ENCODE data around the gene CAPN5. TPM values are rescaled to one million over a fixed set of nuclear protein-coding genes. Genes with fewer than 3 reads are reported as not detected.

The CAPN5 gene
- total and polyA plus RNA-seq, 2 of the 8 experiments (the other 6 are each of a cell fraction or from before 2014, with no cell fraction given), result 21.5 to 22.4 TPM

- 91% methylated on average over 6 of the region's 6 CpGs; no CpG with 5 or more reads in 1 of the 2 experiments for WGBS, 2 experiments (ENCODE audit: extremely low coverage in 1 of 2, insufficient coverage in 1 of 2, insufficient read length in 1 of 2, insufficient replicate concordance in 2 of 2, low coverage in 1 of 2, low lambda C conversion rate in 2 of 2, missing lambda C conversion rate in 1 of 2)
These were observed 18.9 kb downstream of the CAPN5 start for GRCh38 chr11:77085652-77086051.

More at GRCh38 chr11:77085652-77086051, 18.9 kb downstream of the CAPN5 start:
- Histone ChIP-seq H3K4me2 (ENCODE audit: insufficient read depth in 1 of 2, low read depth in 2 of 2, low read length in 2 of 2) (no peak overlapping the region), H3K79me1 (ENCODE audit: low read depth, low read length) (no peaks in the 10 kb centered on the region), H2AFZ (ENCODE audit: low read length) (no peak overlapping the region), H2BK12ac (ENCODE audit: low read depth, low read length) (no peak overlapping the region), H3K27me3 (replicated peaks in 1 of 4; ENCODE audit: control insufficient read depth in 3 of 4, extremely low read depth in 1 of 4, insufficient read depth in 3 of 4, low read length in 3 of 4) (no peaks in the 10 kb centered on the region), H3K79me2 (ENCODE audit: control insufficient read depth in 1 of 2, insufficient read depth in 2 of 2, low read length in 2 of 2) (no peaks in the 10 kb centered on the region), H2BK20ac (ENCODE audit: low read length) (no peak overlapping the region), H3K4me3 (ENCODE audit: extremely low read depth in 1 of 4, insufficient read depth in 2 of 4, low read depth in 3 of 4, low read length in 4 of 4) (no peak overlapping the region), H4K5ac (ENCODE audit: insufficient read length, low read depth, low read length) (no peak overlapping the region), H4K8ac (ENCODE audit: extremely low read depth, insufficient read depth, low read length) (0 out of 2 replicates have a peak overlapping the region, but pooled peaks have one; percentile 1), H2BK120ac (replicated peaks; ENCODE audit: low read depth, low read length) (no peak overlapping the region), H3K4ac (replicated peaks; ENCODE audit: insufficient read length, low read depth, low read length) (no peak overlapping the region), H3K23me2 (ENCODE audit: low read depth, low read length) (no peaks in the 10 kb centered on the region), H3K56ac (replicated peaks; ENCODE audit: insufficient read length, low read depth, low read length) (no peak overlapping the region), H3K18ac (ENCODE audit: extremely low read depth, low read length) (no peak overlapping the region), H3K14ac (ENCODE audit: insufficient read length) (no peak overlapping the region), H3K36me3 (ENCODE audit: control insufficient read depth in 2 of 4, insufficient read depth in 4 of 4, low read length in 3 of 4) (no peaks in the 10 kb centered on the region), H3K23ac (ENCODE audit: insufficient read length) (no peak overlapping the region), H3K9ac (replicated peaks in 1 of 4; ENCODE audit: extremely low read depth in 1 of 4, low read depth in 3 of 4, low read length in 3 of 4) (no peak overlapping the region), H3K9me3 (ENCODE audit: insufficient read depth in 2 of 2, low read depth in 1 of 2, low read length in 1 of 2) (no peaks in the 10 kb centered on the region), H3K27ac (ENCODE audit: low read depth, low read length) (no peak overlapping the region), H2BK15ac (ENCODE audit: low read length) (no peak overlapping the region), H2AK5ac (ENCODE audit: low read depth, low read length) (no peak overlapping the region), H4K20me1 (replicated peaks in 1 of 2; ENCODE audit: control insufficient read depth in 1 of 2, insufficient read depth in 2 of 2, low read length in 2 of 2) (peaks cover 0 to 5% of the 10 kb centered on the region in 2 experiments), H2BK5ac (ENCODE audit: low read depth, low read length) (no peak overlapping the region), H4K91ac (replicated peaks; ENCODE audit: insufficient read length, low read length) (no peak overlapping the region), H3K4me1 (replicated peaks in 1 of 4; ENCODE audit: control insufficient read depth in 3 of 4, insufficient read depth in 4 of 4, low read length in 3 of 4) (peaks cover 0 to 4% (median 0%) of the 10 kb centered on the region in 4 experiments; a peak in 2 of 7 replicates)
- ChIA-PET POLR2A (ENCODE audit: partially characterized antibody) (interaction anchor here (2.5 kb wide), 1 partner anchor 12 kb away, joined by 7 read pairs; no protein-coding TSS in a partner anchor), CTCF (ENCODE audit: partially characterized antibody) (interaction anchor here (0.5 to 1.3 kb wide), 4 partner anchors 22 to 838 kb away, joined by 3 to 4 read pairs (median 4); no protein-coding TSS in a partner anchor)
- DNase-seq (ENCODE audit: low read depth in 1 of 2, low spot score in 2 of 2), result no peak
- FAIRE-seq, result no peak
- TF ChIP-seq SAP30 (IDR thresholded peaks at IDR 0.05; ENCODE audit: insufficient read depth, insufficient replicate concordance, low read length) (no peak), ASH2L (IDR thresholded peaks at IDR 0.05; ENCODE audit: low read length) (no peak), NRF1 (IDR thresholded peaks at IDR 0.05; ENCODE audit: low read depth, low read length) (no peak), SP1 (IDR thresholded peaks at IDR 0.05; ENCODE audit: low read depth, low read length) (no peak), CBX5 (IDR thresholded peaks at IDR 0.05; ENCODE audit: low read depth, low read length) (no peak)
